Right lobe of liver (tissue), 4 donors: ENCODE measurements around the gene PPCS.
"Not testable (repeated sequence)": the region's sequence is repeated elsewhere in the genome, so short reads cannot be mapped to it uniquely, and the experiment has no call there.

Source experiments
- CTCF ChIP-seq, 4 donors: fragments of 200-600 bp in 3 of 4; fragments of 450-650 bp in 1 of 4; IDR thresholded peaks; one replicate each; pipeline versions ENCODE4 v1.5.1 to v1.8.0; 2016 to 2022; ENCODE audit warnings: antibody characterized with exemption in 4 of 4, mild to moderate bottlenecking in 2 of 4
- POLR2A ChIP-seq: fragments of 450-650 bp; IDR thresholded peaks from one replicate; pipeline ENCODE4 v1.6.1; 2017; ENCODE audit warnings: antibody characterized with exemption, mild to moderate bottlenecking
- donor health status: DM: no; HTN: no; CAD: no.
- donor health status: DM: no; HTN: no; CAD: no.
- donor health status: DM: no; HTN: yes; CAD: no.

DNA sequence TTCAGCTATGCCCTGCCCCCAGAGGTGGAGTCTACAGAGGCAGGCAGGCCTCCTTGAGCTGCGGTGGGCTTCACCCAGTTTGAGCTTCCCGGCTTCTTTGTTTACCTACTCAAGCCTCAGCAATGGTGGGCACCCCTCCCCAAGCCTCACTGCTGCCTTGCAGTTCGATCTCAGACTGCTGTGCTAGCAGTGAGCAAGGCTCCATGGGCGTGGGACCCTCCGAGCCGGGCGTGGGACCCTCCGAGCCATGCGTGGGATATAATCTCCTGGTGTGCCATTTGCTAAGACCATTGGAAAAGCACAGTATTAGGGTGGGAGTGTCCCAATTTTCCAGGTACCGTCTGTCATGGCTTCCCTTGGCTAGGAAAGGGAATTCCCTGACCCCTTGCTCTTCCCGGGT is 45.7 kb downstream of the PPCS start:
- not testable (repeated sequence) for TF ChIP-seq CTCF (IDR thresholded peaks at IDR 0.05); POLR2A
